Neural crest cell (in vitro differentiated cells): ENCODE data around the gene CYTH4. TPM values are rescaled to one million over a fixed set of nuclear protein-coding genes. Genes with fewer than 3 reads are reported as not detected.

Experiments
- DNase-seq: peaks from one replicate; pipeline ENCODE4 v3.0.0; 2021; ENCODE audit warnings: low read depth, mixed read lengths, low spot score
- H3K27ac Mint-ChIP-seq: one replicate; pipeline ENCODE4 v1.8.0; 2021; ENCODE audit warnings: mild to moderate bottlenecking, mixed read lengths; ENCODE audit not compliant: unreplicated experiment
- H3K27me3 Mint-ChIP-seq: 2 replicates; pipeline ENCODE4 v1.8.0; 2021; ENCODE audit warnings: low read depth, mild to moderate bottlenecking, mixed read lengths
- H3K36me3 Mint-ChIP-seq: 2 replicates; pipeline ENCODE4 v1.8.0; 2021; ENCODE audit warnings: low read depth, mild to moderate bottlenecking, mixed read lengths
- H3K4me1 Mint-ChIP-seq: 2 replicates; pipeline ENCODE4 v1.8.0; 2021; ENCODE audit warnings: mixed read lengths
- H3K4me3 Mint-ChIP-seq: one replicate; pipeline ENCODE4 v1.8.0; 2021; ENCODE audit warnings: mild to moderate bottlenecking, mixed read lengths
- H3K9me3 Mint-ChIP-seq: 2 replicates; pipeline ENCODE4 v1.8.0; 2021; ENCODE audit warnings: mixed read lengths
- total RNA-seq: library from RNA; stranded (reverse); gene quantifications from 2 replicates; pipeline ENCODE4 v1.2.1, GENCODE V29; 2021
- TF ChIP-seq, protein P1 (sequence below): fragments of 200-600 bp; sonication (generic); conservative IDR thresholded peaks from 2 replicates; pipeline ENCODE4 v1.5.0; 2021; ENCODE audit warnings: antibody characterized with exemption, mild to moderate bottlenecking

CYTH4 gene
- total RNA-seq, 1 donor from 2014 or later, result not detected

- no peaks in the 10 kb centered on the region for H3K9me3 Mint-ChIP-seq
- peaks cover 60% of the 10 kb centered on the region for H3K27me3 Mint-ChIP-seq
- DNase-seq, result no peak
- H3K4me3 Mint-ChIP-seq, result no peak overlapping the region
- no peak overlapping the region for H3K27ac Mint-ChIP-seq
- H3K4me1 Mint-ChIP-seq, result peaks cover 13% of the 10 kb centered on the region
- TF ChIP-seq, protein P1, sequence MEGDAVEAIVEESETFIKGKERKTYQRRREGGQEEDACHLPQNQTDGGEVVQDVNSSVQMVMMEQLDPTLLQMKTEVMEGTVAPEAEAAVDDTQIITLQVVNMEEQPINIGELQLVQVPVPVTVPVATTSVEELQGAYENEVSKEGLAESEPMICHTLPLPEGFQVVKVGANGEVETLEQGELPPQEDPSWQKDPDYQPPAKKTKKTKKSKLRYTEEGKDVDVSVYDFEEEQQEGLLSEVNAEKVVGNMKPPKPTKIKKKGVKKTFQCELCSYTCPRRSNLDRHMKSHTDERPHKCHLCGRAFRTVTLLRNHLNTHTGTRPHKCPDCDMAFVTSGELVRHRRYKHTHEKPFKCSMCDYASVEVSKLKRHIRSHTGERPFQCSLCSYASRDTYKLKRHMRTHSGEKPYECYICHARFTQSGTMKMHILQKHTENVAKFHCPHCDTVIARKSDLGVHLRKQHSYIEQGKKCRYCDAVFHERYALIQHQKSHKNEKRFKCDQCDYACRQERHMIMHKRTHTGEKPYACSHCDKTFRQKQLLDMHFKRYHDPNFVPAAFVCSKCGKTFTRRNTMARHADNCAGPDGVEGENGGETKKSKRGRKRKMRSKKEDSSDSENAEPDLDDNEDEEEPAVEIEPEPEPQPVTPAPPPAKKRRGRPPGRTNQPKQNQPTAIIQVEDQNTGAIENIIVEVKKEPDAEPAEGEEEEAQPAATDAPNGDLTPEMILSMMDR, result no peak
- H3K36me3 Mint-ChIP-seq, result no peaks in the 10 kb centered on the region
Measured at GRCh38 chr22:37258005-37258752, 24.1 kb upstream of the CYTH4 start.

GRCh38 chr22:37258753-37259401 is 23.4 kb upstream of the CYTH4 start:
- peaks cover 56% of the 10 kb centered on the region for H3K27me3 Mint-ChIP-seq
- TF ChIP-seq, protein P1, result no peak
- peaks cover 11% of the 10 kb centered on the region for H3K4me1 Mint-ChIP-seq
- no peak for DNase-seq
- H3K9me3 Mint-ChIP-seq, result no peaks in the 10 kb centered on the region
- H3K36me3 Mint-ChIP-seq, result no peaks in the 10 kb centered on the region
- no peak overlapping the region for H3K4me3 Mint-ChIP-seq
- H3K27ac Mint-ChIP-seq, result no peak overlapping the region

DNA sequence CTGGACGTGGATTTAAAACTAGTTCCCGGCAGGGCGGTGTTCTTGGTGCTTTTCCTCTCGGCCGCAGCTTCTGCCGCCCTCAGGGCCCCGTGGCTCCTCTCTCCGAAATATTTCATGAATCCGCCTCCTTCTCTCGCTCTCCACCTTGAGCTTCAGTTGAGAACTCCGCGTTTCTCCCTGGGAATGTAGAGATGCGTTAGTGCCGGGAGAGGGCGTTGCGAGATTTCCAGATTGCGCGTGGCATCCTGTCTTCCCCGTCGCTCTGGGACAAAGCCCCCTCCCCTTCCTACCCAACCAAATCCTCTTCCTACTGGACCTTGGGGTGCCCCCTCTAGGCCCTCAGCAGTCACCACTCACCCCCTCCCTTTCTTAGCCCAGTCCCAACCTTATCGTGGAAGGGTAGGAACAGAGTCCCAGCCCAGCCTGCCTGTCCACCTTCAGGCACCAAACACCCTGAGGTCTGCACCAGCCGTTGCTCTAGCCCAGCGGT is 22.7 kb upstream of the CYTH4 start:
- TF ChIP-seq, protein P1, result peak; percentile 64
- H3K4me3 Mint-ChIP-seq, result no peak overlapping the region
- H3K4me1 Mint-ChIP-seq, result peaks cover 11% of the 10 kb centered on the region
- H3K36me3 Mint-ChIP-seq, result no peaks in the 10 kb centered on the region
- no peaks in the 10 kb centered on the region for H3K9me3 Mint-ChIP-seq
- DNase-seq, result peak; percentile 35
- H3K27ac Mint-ChIP-seq, result no peak overlapping the region
- peaks cover 53% of the 10 kb centered on the region for H3K27me3 Mint-ChIP-seq

DNA sequence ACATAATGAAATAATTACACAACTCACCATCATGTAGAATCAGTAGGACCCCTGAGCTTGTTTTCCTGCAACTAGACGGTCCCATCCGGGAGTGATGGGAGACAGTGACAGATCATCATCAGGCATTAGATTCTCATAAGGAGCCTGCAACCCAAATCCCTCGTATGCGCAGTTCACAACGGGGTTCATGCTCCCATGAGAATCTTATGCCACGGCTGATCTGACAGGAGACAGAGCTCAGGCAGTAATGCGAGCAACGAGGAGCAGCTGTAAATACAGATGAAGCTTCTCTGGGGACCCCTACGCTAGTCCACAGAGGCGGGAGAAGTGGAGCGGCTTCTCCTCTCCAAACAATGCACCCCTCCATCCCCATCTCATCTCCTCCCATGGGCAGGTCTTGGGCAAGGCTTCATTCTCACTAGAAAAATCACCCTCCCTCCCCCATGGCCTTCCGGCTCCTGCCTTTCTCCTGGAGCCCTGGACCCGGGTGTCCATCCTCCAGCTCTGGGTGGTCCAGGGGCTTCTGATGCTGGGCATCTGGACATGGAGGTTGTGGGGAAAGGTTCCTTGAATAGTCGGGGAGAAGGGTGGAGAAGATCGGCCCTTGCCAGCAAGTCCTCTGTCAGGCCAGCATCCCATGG is 22.0 kb upstream of the CYTH4 start:
- Mint-ChIP-seq H3K27ac (no peak overlapping the region), H3K27me3 (peaks cover 50% of the 10 kb centered on the region), H3K36me3 (no peaks in the 10 kb centered on the region), H3K4me1 (peaks cover 11% of the 10 kb centered on the region), H3K4me3 (no peak overlapping the region), H3K9me3 (no peaks in the 10 kb centered on the region)
- TF ChIP-seq, protein P1, result no peak
- no peak for DNase-seq

- DNase-seq, result peak; percentile 59
- no peak overlapping the region for H3K4me3 Mint-ChIP-seq
- no peaks in the 10 kb centered on the region for H3K9me3 Mint-ChIP-seq
- TF ChIP-seq, protein P1, result peak; percentile 88
- H3K4me1 Mint-ChIP-seq, result peaks cover 11% of the 10 kb centered on the region
- H3K27ac Mint-ChIP-seq, result no peak overlapping the region
- peaks cover 2% of the 10 kb centered on the region for H3K36me3 Mint-ChIP-seq
- peaks cover 44% of the 10 kb centered on the region for H3K27me3 Mint-ChIP-seq
Measured at GRCh38 chr22:37260901-37261336, 21.4 kb upstream of the CYTH4 start.
